Medulla oblongata (tissue), 1 donor: Measurements from ENCODE around the gene SMC4.
A peak's percentile ranks its signal among the peaks of the same experiment; 100 is the strongest.

Experiments
- DNase-seq: peaks from one replicate; pipeline ENCODE4 v3.0.0-alpha.2; 2015; ENCODE audit errors: extremely low spot score

SMC4 gene

DNA sequence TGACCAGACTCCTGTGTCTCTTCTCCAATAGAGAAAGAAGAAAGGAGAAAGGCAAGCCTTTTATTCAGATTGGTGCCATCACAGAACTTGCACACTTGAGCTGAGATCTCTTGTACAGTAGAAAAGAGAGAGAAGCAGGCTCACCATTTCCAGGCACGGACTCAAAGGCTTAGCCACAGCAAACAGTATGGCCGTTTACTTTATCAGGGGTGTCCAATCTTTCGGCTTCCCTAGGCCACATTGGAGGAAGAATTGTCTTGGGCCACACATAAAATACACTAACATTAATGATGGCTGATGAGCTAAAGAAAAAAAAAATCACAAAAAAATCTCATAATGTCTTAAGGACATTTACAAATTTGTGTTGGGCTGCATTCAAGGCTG is 5.4 kb upstream of the SMC4 start:
- no peak for DNase-seq

DNA sequence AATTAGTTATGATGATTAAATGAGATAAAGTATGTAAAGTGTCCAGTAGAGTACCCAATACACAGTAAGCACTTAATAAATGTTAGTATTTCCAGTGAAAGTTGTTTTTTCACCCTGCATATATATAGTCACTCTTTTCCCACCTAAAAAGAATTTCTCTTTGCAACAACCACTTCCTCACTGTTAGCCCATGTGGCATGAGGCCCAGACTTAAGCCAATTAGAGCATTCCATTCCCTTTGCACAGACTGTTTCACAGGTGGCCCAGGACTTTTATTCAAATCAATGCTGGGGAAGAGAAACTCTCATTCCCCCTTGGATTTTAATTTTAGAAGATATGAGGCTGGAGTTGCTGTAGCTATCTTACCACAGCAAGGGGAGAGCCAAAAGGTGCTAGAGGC is 4.2 kb upstream of the SMC4 start:
- no peak for DNase-seq

DNA sequence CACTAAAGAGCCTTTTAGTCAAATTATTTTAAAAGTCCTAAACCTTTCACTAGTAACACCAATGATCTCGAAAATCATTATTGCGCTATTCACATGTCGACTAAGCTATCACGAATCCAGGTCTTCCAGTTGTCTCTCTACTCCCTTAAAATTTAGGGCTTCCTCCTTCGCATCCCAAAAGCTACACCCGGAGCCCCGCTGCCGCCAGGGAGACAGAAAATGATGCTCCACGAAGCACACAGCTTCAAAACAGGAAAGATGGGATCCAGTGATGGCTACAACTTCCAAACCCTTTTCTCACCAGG is 678 bp upstream of the SMC4 start:
- no peak for DNase-seq

DNA sequence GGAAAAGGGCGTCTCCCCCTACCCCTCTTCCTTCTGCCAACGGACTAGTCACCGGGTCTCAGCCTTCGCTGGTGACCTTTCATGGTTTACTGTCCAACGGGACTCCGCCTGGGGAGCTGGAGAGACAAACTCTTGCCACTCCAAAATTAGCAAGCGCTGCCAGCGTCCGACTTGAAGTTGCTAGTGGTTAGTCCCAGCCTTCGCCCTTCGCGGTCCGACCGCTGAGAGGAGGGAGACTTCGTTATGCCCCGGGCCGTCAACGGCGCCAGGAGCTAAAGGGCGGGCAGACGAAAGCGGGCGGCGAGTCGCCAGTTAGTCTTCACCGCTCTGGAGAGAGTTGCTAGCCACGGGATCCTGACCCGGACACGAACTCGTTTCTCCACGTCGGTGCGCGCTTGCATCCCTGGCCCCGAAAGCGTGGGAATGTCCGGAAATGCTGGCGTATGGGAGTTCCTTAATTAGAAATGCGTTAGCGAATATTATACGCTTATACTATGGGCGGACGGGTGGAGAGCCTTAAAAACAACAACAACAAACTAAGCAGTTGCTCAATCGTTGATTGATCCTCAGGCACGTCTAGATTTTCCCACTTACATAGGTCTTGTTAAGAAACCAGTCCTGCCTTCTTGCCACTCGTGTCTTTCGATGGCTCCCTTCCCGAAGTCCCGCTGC is 716 bp downstream of the SMC4 start:
- DNase-seq, result peak; percentile 28

DNA sequence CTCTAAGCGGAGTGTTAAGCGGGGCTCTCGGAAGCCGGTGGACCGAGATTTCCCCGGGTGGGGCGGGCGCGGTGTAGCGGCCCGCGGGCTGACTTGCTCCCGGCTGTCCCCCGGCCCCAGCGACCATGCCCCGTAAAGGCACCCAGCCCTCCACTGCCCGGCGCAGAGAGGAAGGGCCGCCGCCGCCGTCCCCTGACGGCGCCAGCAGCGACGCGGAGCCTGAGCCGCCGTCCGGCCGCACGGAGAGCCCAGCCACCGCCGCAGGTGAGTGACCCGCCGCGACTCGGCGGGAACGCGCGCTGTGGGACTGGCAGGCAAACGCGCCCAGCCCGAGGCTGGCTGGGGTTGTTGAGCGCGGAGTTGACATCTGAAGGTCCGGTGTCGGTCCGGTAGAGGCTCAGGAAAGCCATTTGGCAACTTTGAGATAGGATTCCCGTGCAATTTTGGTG is 1.3 kb downstream of the SMC4 start:
- DNase-seq, result no peak

DNA sequence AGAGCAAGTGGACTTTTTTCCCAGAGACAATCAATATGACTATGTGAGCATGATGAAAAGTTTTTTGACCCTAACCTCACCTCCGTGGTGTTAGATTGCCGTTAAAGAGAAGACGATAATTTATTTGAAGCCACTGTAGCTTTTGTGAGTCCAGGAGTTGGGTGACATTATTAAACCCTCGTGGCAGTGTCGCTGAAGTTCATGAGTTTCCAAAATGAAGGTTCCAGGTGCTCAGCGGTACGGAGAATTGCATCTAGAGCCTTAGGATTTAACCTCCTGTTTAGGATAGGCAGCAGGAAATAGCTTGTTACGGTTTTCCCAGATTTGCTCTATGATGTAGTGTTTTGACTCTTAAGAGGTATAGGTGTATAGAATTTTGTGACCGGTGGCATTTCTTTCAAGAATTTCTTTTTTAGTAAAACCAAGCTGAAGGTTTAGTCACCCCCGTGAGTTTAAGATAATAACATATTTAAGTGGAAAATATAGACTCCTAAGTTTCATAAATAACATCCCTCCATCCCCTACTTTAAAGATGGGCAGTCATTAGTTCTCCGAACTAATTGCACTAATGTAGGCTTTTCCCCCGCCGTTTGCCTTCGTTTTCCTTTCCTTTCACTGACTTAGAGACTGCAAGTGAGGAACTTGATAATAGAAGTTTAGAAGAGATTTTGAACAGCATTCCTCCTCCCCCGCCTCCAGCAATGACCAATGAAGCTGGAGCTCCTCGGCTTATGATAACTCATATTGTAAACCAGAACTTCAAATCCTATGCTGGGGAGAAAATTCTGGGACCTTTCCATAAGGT is 2.0 kb downstream of the SMC4 start:
- no peak for DNase-seq

DNA sequence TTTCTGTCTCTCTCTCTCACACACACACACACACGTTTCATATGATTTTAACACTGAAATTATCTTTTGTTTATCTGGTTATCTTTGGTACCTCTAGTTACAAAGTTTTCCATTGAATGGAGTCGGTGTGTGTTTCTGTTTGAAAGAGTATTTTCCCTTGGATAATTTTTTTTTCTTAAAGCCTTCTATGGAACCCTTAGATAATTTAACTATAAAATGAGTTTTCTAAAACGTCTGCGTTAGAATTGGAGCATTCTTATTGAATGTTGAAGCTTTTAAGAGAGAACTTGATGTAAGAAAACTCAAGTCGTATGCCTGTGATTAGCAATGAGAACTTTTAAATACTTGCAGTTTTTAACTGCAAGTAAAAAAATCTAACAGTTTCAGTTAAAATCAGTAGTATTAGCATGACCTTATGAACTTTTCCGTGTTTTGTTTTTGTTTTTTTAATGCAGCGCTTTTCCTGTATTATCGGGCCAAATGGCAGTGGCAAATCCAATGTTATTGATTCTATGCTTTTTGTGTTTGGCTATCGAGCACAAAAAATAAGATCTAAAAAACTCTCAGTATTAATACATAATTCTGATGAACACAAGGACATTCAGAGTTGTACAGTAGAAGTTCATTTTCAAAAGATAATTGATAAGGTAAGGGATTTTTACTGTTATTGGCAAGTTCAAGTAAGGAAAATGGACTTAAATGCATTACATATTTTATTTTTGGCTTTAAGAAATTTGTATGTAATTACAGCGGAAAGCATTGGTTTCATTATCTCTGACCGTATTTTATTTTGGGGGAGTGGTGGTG is 3.0 kb downstream of the SMC4 start:
- no peak for DNase-seq

DNA sequence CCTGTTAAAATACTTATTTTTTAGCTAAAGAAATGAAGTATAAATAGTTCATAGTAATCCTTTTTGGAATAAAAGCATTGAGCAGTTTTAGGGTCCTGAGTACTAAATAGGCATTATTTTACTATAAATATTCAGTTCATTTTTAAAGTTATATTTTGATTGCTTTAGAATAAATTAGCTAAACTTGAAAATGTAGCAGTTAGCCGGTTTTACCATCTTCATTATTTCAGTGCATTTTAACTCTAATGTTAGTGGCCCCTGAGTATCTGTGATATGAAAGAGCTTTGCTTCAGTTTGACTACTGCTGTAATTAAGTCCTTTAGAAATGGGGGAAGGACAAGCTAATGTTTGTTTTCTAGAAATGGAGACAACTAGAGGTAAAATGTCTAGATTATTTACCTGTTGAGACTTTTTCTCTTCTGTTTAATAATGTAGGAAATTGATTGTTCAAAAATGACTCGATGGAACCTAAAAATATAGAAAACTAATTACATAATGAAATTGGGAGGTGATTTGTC is 3.6 kb downstream of the SMC4 start:
- no peak for DNase-seq

DNA sequence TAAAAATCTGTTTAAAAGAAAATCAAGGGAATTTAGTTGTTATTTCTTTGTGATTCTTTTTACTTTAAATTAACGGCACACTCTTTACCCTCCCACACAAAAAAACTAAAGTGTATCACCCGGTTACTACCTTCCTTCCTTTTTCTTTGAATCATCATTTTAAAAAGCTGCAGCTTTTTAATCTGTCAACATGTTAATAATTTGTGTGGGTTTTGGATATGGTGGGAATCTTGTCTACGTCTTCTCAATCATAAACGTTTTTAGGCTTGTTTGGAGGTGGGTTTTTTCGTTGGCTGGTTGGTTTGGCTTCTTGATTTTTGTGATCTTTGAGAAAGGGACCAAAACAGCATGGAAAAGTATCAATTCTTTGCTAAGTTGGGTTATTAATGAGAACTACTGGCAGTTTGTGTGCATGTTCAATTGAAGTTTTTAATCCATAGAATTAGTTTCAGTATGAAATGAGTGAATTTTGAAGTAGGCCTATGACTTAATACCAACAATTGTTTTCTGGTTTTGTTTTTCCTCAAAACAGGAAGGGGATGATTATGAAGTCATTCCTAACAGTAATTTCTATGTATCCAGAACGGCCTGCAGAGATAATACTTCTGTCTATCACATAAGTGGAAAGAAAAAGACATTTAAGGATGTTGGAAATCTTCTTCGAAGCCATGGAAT is 4.5 kb downstream of the SMC4 start:
- no peak for DNase-seq

DNA sequence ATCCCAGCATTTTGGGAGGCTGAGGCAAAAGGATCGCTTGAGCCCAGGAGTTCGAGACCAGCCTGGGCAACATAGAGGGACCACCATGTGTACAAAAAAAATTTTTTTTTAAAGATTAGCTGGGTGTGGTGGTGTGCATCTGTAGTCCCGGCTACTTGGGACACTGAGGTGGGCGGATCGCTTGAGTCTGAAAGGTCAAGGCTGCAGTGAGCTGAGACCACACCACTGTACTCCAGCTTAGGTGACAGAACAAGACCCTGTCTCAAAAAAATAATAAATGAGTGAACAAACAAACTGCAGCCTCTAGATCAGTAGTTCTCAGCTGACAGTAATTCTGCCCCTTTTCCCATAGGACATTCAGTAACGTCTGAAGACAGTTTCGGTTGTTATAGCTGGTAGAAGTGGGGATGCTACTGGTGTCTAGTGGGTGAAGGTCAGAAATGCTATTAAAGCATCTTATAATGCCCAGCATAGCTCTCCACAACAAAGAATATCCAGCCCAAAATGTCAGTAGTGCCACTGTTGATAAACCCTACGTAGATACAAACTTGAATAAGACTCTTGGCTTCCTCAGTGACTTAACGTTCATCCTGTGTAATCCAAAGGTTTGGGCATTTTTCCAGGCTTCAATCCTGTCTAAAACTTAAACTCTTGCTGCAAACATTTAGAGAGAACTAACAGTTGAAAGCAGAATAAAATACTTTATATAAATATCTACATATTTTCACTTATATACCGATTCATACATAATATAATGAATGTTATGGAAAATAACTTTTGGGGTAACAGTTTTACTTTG is 10.6 kb downstream of the SMC4 start:
- DNase-seq, result no peak

DNA sequence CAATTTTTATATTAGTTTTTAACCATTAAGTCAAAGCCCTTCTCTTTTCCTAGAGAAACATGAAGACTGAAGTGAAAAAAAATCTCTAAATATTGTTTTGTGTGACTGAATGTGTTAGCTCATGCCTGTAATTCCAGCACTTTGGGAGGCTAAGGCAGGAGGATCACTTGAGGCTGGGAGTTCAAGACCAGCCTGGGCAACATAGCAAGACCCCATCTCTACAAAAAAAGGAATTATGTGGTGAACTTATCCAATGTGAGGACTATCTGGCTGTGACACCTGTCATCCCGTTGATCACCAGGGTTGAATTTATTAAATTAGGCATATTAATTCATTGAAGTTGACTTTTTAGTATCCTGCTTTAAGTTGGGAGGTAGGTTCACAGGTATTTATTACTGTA is 13.0 kb downstream of the SMC4 start:
- DNase-seq, result no peak

DNA sequence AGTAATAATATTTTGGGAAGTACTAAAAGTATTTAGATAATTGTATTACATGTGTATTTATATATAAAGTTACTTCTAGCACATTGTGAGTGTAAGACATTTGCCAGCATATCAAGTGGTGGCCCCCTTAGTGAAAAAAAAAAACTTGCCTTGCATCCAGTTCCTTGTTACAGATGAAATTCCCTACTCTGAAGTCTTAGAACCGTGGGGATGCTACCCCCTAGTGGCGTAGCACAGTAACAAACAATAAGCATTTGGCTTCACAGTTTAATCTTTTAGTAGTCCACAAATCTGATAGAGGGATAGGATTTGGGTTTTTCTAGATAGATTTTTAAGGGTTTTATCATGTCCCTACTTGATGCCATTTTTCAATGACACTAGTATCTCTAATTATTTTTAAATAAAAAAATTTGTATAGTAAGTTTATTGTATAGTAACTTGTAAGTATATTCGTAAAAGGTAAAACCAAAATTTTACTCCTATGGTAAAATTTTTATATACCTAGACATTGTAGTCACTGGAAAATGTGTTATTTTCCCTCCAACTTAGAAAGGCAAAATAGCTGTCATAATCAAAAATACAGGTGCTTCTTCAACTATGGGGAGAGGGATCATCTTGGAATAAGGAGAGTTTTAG is 14.3 kb downstream of the SMC4 start:
- peak; percentile 87 for DNase-seq

DNA sequence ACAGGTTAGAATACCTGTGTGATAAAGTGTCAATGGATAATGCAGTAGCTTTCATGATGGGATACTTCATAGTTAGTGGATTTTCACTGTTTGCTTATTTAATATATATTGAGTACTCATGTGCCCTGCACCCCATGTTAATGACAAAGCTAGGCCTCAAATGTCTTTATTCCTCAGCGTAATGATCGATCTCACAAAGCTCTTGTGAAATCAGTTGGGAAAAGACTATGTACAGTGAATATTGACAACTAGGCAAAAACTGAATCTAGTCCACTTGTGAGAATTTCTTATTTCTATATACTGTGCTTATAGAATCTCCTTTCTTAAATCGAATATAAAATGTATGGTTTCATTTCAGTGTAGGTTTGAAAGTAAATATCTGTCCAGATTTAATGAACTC is 17.9 kb downstream of the SMC4 start:
- no peak for DNase-seq

DNA sequence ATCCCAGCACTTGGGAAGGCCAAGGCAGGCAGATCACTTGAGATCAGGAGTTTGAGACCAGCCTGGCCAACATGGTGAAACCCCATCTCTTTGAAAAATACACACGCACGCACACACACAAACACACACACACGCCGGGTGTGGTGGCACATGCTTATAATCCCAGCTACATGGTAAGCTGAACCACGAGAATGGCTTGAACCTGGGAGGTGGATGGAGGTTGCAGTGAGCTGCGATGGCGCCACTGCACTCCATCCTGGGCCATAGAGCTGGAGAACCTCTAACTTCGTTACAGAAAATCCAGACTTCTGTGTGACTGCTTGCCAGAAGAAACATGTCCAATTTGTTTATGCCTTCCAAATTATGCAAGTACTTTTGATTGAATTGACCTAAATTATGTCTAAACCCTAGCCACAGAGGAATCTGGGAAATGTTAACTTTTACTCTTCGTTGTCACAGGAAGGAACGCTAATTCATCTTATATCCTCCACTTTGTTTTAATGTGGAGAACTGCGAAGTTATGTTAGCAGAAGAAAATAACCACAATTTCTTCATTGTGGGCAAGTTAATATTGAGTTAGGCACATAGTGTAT is 28.5 kb downstream of the SMC4 start:
- no peak for DNase-seq

DNA sequence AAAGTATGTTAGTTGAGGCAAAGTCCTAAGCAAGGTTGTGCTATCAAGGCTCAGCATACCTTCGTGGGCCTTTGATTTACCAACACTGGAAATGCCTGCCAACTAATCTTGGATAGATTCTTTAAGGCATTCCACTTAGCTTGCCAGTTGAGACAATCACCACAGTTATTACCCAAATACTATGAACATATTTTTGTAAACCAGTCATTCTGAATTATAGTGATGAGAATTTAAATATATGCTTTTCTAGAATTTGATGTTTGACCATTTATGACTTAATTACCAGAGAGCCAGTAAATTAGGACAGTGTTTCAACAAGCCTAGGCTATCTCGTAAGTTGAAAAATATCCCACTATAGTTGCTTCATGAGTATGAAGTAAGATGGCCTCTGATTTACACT is 34.6 kb downstream of the SMC4 start:
- no peak for DNase-seq

DNA sequence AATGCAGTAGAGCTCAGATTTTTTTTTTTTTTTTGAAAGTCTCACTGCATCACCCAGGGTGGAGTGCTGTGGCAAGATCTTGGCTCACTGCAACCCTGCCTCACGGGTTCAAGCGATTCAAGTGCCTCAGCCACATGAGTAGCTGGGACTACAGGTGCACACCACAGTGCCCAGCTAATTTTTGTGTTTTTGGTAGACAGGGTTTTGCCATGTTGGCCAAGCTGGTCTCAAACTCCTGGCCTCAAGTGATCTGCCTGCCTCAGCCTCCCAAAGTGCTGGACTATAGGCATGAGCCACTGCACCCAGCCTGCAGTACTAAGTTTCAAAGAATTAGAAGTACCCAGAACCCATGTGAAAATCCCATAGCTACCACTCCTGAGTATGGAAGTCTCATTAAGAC is 35.6 kb downstream of the SMC4 start:
- DNase-seq, result no peak

DNA sequence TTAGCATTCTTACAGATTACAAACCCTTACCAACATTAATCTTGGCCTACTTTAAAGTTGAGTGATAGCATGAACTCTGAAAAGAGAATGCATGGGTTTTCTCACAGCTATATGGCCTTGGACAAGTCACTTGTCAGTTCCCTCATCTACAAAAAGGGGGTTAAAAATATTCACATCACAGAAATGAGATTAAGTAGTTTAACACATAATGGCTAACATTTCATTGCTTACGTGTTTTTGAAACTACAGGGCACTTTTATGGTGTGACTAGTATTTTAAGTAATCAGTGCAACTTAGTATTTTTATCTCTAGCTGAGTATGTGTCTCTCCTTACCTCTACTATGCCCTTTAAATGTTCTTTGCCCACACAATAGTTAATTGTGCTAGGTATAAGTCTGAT is 36.3 kb downstream of the SMC4 start:
- DNase-seq, result no peak

DNA sequence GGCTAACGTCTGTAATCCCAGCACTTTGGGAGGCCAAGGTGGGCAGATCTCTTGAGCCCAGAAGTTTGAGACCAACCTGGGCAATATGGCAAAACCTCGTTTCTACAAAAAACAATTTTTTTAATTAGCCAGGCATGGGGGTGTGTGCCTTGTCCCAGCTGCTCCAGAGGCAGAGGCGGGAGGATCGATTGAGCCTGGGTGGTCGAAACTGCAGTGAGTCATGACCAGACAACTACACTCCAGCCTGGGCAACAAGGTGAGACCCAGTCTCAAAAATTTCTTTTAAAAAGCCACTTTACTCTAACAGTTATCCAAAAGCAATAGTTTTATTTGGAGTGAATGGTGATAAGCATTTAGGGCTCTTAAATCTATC is 37.6 kb downstream of the SMC4 start:
- DNase-seq, result no peak

DNA sequence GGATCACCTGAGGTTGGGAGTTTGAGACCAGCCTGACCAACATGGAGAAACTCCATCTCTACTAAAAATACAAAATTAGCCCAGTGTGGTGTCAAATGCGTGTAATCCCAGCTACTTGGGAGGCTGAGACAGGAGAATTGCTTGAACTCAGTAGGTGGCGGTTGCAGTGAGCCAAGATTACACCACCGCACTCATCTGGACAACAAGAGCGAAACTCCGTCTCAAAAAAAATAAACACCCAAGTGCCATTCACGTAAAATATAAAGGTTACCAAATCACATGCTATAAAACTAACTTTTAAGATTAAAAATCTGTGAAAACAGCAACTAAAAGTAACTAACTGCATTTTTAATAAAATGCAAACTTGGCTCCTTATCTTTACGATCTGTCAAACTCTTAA is 41.2 kb downstream of the SMC4 start:
- DNase-seq, result no peak

DNA sequence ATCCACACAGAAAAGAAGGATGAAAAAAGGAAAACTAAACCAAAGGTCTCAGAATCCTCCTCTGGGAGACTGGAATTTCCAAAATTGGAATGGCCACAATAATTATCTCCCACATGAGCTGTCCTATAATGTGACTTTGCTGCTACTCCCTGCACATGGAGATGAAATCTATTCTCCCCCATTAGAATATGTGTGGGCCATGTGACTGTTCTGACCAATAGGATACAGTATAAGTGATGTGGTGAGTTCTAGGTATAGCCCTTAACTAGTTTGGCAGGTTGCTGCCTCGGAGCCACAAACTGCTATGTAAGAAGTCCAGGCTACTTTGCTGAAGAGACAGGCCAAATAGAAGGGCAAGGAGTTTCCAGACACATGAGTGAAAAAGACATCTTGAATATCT is 45.0 kb downstream of the SMC4 start:
- DNase-seq, result no peak
